ENCODE measurements around the gene S100A2.

DNA sequence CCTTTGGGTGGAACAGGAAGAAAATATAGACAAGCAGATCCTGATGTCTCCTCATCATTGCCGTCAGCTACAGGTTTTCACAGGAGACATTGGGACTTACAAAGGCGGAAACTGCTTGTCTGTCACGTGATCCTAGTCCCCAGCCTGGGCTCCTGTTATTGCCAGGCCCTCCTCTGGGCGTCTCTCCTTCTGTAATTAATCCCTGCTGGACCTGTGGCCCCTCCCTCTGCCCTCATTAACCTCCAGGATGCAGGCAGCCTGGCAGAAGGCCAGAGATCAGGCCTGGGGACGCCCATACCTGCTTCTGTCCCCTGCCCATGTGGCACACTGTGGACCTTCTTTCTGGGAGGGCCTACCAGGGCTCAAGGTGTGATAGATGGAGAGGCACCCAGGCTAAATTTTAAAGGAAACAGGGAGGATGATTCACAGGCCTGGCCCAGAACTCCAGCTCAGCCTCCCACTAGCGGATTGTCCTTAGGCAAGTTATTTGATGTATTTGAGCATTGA, 27.3 kb downstream of the S100A2 start:
- TF ChIP-seq, protein P1, sequence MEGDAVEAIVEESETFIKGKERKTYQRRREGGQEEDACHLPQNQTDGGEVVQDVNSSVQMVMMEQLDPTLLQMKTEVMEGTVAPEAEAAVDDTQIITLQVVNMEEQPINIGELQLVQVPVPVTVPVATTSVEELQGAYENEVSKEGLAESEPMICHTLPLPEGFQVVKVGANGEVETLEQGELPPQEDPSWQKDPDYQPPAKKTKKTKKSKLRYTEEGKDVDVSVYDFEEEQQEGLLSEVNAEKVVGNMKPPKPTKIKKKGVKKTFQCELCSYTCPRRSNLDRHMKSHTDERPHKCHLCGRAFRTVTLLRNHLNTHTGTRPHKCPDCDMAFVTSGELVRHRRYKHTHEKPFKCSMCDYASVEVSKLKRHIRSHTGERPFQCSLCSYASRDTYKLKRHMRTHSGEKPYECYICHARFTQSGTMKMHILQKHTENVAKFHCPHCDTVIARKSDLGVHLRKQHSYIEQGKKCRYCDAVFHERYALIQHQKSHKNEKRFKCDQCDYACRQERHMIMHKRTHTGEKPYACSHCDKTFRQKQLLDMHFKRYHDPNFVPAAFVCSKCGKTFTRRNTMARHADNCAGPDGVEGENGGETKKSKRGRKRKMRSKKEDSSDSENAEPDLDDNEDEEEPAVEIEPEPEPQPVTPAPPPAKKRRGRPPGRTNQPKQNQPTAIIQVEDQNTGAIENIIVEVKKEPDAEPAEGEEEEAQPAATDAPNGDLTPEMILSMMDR (IDR thresholded peaks at IDR 0.05; ENCODE audit: low read depth, low read length), result no peak
- TF ChIP-seq EZH2phosphoT487 (IDR thresholded peaks at IDR 0.05; ENCODE audit: low read depth), result no peak

Measured in OCI-LY3 (cell line).